ENCODE data around the gene ABCG5. TPM values are rescaled to one million over a fixed set of nuclear protein-coding genes. Genes with fewer than 3 reads are reported as not detected.

Gene ABCG5
- total and polyA plus RNA-seq, 7 donors: 0.01 to 0.08 TPM; not detected in 5

DNA sequence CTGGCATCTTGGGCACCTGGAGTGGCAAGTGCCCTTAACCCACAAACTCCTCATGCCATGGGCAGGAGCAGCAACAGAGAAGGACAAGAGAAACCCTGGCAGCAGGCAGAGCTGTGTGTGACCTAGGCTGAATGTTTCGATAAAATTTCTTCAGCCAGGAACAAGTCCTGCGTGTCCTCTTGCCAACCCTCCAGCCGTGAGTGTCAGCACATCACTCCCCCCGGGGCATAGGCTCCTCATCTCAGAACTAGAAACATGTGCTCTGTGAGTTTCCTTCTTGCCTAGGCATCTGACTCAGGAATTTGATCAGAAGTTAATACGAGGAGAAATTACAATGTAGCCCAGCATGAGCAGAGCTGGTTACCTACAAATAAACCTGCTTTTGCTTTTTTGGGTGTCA is 2.3 kb upstream of the ABCG5 start:
- Histone ChIP-seq H3K9me3 (no peaks in the 10 kb centered on the region), H3K27me3 (ENCODE audit: insufficient read depth in 3 of 3, low read length in 2 of 3) (peaks cover 0 to 2% (median 0%) of the 10 kb centered on the region in 3 donors), H3K4me3 (no peak overlapping the region), H3K4me1 (no peaks in the 10 kb centered on the region), H3K27ac (no peak overlapping the region), H3K36me3 (ENCODE audit: insufficient read depth in 1 of 2, low read depth in 1 of 2) (no peaks in the 10 kb centered on the region)
- intact Hi-C loops (cut with DNase I): no loop called here
- DNase-seq: no peak
- TF ChIP-seq, protein P1, sequence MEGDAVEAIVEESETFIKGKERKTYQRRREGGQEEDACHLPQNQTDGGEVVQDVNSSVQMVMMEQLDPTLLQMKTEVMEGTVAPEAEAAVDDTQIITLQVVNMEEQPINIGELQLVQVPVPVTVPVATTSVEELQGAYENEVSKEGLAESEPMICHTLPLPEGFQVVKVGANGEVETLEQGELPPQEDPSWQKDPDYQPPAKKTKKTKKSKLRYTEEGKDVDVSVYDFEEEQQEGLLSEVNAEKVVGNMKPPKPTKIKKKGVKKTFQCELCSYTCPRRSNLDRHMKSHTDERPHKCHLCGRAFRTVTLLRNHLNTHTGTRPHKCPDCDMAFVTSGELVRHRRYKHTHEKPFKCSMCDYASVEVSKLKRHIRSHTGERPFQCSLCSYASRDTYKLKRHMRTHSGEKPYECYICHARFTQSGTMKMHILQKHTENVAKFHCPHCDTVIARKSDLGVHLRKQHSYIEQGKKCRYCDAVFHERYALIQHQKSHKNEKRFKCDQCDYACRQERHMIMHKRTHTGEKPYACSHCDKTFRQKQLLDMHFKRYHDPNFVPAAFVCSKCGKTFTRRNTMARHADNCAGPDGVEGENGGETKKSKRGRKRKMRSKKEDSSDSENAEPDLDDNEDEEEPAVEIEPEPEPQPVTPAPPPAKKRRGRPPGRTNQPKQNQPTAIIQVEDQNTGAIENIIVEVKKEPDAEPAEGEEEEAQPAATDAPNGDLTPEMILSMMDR (IDR thresholded peaks at IDR 0.05): no peak
- no peak for ATAC-seq
- WGBS, 3 donors: 56 to 71% (median 62%) methylated on average over 5 of the region's 5 CpGs

DNA sequence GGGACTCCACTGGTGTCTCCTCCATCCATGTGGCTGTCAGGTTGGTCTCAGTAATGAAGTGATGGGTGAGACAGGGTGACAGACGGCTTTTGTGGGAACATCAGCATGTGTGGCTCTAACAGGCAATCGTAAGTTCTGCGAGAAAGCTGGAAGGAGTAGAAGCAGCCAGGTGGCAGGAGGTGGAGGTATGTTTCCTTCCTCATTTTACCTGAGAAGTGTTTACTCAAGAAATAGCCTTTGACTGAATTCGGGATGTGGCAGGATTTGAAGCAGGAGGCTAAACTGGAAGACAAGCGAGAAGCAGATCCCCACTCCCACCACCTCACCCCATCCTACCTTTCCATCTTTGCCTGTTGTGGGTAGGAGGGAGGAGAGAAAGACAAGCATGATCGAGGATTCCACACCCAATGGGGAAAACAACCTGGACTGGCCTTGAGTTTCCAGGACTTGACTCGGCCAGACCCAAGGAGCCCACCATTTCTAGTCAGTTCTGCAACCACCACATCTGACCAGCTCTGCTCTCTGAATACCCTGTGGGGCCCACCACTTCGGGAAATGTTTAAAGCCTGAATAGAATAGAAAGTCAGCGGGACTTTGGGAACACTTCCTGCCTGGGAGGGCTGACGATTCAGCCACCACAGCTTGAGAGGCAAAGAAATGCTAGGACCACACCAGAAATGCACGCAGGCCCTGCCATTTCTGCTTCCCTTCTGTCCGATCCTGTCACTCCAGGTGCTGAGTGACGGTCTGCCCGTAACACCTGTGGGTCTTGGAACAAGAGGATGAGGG is 1.3 kb upstream of the ABCG5 start:
- ATAC-seq: no peak
- no peaks in the 10 kb centered on the region for H3K9me3 ChIP-seq
- intact Hi-C loops (cut with DNase I): no loop called here
- TF ChIP-seq, protein P1 (IDR thresholded peaks at IDR 0.05): no peak
- H3K27me3 ChIP-seq (ENCODE audit: insufficient read depth in 3 of 3, low read length in 2 of 3): peaks cover 0 to 2% (median 0%) of the 10 kb centered on the region in 3 donors
- DNase-seq: no peak
- H3K4me3 ChIP-seq: no peak overlapping the region
- H3K4me1 ChIP-seq: no peaks in the 10 kb centered on the region
- WGBS, 3 donors: 75 to 82% (median 79%) methylated on average over 14 of the region's 14 CpGs
- H3K36me3 ChIP-seq (ENCODE audit: insufficient read depth in 1 of 2, low read depth in 1 of 2): no peaks in the 10 kb centered on the region
- H3K27ac ChIP-seq: no peak overlapping the region

DNA sequence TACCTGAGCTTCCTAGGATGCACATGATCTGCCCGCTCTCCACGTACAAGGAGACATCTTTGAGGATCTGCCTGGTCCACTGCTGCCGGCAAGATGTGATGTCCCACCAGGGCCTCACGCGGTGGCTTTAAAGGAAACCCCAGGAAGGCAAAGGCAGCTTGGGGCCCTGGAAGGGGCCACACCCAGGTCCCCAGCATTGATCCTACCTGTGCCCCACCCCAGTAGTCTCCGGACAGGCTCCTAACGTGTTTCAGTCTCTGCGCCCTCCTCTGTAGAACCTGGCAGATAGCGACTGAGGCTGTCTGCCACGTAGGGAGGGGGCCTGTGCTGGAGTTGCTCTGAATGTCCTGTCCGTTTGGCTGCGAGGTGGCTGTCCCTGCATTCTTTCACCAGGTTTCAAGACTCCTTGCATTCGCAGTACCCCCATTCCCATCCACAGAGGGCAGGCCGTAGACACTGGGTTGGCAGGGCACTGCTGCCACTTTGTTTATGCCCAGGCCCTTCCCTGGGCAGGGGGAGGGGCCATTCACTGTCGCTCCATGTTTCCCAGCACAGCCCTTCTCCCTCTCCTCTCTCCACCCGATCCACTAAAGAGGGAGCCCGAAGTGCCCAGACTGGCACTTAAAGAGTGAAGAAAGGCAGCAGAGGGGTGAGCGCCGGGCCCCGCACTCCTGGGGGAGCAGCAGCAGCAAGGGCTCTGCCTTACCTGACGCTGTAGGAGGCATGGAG is 644 bp downstream of the ABCG5 start:
- WGBS, 3 donors: 80 to 87% (median 83%) methylated on average over 21 of the region's 21 CpGs

DNA sequence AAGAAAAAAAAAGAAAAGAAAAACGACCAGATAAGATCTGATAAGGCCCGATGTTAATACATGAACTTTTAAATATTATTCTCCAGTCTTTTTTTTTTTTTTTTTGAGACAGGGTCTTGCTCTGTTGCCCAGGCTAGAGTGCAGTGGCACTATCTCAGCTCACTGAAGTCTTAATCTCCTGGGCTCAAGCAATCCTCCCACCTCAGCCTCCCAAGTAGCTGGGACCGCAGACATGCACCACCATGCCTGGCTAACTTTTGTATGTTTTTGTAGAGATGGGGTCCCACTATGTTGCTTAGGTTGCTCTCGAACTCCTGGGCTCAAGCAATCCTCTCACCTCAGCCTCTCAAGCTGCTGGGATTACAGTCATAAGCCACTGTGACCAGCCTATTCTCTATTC is 1.6 kb downstream of the ABCG5 start:
- intact Hi-C loops (cut with DNase I): no loop called here
- no peak overlapping the region for H3K4me3 ChIP-seq
- TF ChIP-seq, protein P1 (IDR thresholded peaks at IDR 0.05): no peak
- no peaks in the 10 kb centered on the region for H3K9me3 ChIP-seq
- H3K27ac ChIP-seq: no peak overlapping the region
- no peak for DNase-seq
- no peak for ATAC-seq
- WGBS, 3 donors: 81 to 88% (median 84%) methylated on average over 4 of the region's 4 CpGs
- H3K36me3 ChIP-seq (ENCODE audit: insufficient read depth in 1 of 2, low read depth in 1 of 2): no peaks in the 10 kb centered on the region
- H3K4me1 ChIP-seq: no peaks in the 10 kb centered on the region
- peaks cover 0 to 2% (median 2%) of the 10 kb centered on the region in 3 donors for H3K27me3 ChIP-seq (ENCODE audit: insufficient read depth in 3 of 3, low read length in 2 of 3)

More for the DNA sequence above, 644 bp downstream of the ABCG5 start:
- no peaks in the 10 kb centered on the region for H3K9me3 ChIP-seq
- no peak for DNase-seq
- TF ChIP-seq, protein P1 (IDR thresholded peaks at IDR 0.05): no peak
- no peak for ATAC-seq
- H3K36me3 ChIP-seq (ENCODE audit: insufficient read depth in 1 of 2, low read depth in 1 of 2): no peaks in the 10 kb centered on the region
- H3K27me3 ChIP-seq (ENCODE audit: insufficient read depth in 3 of 3, low read length in 2 of 3): peaks cover 0 to 2% (median 0%) of the 10 kb centered on the region in 3 donors
- H3K27ac ChIP-seq: no peak overlapping the region
- intact Hi-C loops (cut with DNase I): no loop called here
- H3K4me3 ChIP-seq: no peak overlapping the region
- no peaks in the 10 kb centered on the region for H3K4me1 ChIP-seq

Measured in psoas muscle (tissue), 8 donors.